HG03139 (cell line): ENCODE results near the gene PPP1CA.
"Not testable (repeated sequence)": the region's sequence is repeated elsewhere in the genome, so short reads cannot be mapped to it uniquely, and the experiment has no call there.

Source experiments
- ATAC-seq: cut with Tn5 transposase; IDR thresholded peaks from one replicate; pipeline ENCODE4 v1.9.1; 2021; ENCODE audit not compliant: unreplicated experiment

PPP1CA gene

DNA sequence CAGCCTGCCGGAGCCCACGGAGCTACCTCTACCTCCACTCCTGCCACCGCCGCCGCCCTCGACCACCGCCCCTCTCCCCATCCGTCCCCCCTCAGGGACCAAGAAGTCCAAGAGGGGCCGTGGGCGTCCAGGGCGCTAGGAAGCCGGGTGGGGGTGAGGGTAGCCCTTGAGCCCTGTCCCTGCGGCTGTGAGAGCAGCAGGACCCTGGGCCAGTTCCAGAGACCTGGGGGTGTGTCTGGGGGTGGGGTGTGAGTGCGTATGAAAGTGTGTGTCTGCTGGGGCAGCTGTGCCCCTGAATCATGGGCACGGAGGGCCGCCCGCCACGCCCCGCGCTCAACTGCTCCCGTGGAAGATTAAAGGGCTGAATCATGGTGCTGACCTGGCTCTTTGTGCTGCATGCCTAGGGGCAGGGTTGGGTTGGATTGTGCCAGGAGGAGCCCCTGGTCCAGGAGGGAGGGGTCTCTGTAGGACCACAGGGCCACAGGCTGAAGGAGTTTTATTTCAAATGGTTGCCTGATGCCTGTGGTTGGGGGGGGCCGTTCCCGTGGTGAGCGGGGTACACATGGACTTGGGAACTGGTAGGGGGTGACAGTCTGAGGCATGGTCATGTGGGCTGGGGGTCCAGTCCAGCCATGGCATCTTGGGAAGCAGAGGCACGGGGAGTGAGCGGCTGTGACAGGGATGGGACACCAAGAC lies 33.5 kb upstream of the PPP1CA start:
- no peak for ATAC-seq

DNA sequence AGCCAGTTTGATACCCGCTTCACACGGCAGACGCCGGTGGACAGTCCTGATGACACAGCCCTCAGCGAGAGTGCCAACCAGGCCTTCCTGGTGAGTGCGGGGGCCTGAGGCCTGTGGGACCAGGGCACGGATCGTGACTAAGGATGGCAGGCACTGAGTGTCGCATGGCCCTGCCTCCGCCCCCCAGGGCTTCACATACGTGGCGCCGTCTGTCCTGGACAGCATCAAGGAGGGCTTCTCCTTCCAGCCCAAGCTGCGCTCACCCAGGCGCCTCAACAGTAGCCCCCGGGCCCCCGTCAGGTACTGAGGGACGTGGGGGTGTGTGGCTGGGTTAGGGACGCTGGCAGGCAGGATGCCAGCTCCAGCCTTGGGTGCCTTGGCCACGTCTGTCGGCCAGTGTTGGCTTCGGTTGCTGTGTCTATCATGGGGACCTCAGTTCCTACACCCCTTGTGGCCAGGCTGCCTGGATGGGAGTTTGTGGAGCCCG lies 32.8 kb upstream of the PPP1CA start:
- no peak for ATAC-seq

DNA sequence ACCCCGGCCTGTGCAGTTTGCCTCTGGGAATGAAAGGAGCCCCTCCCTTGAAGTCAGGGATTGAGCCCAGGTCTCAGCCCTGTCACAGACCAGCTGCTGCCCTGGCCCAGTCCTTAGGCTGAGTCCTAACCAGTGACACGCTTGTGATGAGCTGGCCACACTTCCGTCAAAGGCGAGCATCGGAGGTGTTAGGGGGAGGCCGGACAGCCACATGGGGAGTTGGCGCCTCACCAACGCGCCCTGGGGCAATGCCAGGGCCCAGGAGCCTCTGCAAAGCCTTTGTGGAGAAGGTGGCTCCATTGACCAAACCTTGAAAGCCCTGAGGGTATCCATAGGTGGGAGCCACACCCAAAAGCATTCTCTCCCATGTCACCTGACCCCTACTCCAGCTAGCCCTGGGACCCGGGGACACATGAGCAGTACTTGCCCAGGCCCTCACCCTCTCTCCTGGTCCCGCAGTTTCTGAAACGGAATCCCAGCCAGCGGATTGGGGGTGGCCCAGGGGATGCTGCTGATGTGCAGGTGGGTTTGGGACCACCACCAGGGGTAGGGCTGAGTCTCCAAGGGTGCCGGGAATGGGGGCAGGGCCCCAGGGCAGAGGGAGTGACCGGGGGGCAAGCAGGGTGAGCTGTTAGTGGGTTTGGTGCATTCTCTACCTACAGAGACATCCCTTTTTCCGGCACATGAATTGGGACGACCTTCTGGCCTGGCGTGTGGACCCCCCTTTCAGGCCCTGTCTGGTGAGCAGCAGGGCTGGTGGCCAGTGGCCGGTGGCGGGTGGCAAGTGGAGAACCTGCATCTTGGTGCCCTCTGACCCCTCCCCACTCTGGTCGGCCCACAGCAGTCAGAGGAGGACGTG lies 32.1 kb upstream of the PPP1CA start:
- no peak for ATAC-seq

DNA sequence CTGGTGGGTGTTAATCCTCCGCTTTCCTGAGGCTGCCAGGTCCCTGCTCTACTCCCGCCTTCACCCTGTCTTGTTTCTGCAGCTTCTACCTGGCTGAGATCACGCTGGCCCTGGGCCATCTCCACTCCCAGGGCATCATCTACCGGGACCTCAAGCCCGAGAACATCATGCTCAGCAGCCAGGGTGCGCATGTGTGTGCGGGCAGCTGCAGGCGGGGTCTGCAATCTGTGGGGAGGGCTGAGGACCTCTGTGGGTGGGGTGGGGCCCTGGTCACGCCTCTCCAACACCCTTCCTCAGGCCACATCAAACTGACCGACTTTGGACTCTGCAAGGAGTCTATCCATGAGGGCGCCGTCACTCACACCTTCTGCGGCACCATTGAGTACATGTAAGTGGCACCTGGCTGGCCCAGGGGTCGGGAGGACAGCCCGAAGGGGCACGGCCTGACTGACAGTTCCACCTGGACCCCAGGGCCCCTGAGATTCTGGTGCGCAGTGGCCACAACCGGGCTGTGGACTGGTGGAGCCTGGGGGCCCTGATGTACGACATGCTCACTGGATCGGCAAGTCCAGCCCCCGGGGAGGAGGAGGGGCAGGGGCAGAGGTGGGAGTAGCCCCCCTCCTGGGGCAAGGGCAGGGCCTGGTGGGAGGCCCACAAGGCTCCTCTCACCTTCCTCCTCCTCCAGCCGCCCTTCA lies 31.1 kb upstream of the PPP1CA start:
- no peak for ATAC-seq

DNA sequence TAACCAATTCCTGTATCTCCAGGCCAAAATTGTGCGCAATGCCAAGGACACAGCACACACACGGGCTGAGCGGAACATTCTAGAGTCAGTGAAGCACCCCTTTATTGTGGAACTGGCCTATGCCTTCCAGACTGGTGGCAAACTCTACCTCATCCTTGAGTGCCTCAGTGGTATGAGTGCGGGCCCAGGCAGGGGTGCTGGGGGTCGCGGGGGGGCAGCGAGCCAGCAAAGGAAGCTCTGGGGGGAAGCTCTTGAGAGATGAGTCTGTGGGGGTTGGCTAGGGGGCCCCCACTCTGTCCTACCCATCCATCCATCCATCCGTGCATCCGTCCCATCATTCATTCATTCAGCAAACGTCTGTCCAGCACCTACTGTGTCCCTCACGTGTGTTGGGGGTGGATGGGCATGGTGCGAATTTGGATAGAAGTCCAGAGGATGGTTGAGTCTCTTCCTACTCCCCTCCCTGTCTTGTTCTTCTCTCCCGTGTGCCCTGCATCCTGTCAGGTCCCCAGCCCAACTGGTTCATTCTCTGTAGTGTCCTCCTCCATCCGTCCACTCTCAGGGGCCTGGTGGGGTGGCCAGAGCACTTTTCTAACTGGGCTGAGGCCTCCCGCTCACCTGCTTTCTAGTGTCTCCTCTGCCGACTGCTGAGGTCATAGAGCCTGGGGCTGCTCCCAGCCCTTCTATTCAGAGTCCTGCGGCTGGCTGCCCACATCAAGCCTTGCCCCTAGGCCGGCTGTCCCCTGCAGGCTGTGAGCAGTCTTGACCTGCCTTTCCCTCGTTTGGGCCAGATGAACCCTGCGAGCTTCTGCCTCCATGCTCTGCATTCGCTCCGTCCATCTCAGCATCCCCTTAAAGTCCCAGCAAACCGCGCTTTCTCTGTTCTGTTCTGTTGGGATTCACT lies 29.9 kb upstream of the PPP1CA start:
- no peak for ATAC-seq

DNA sequence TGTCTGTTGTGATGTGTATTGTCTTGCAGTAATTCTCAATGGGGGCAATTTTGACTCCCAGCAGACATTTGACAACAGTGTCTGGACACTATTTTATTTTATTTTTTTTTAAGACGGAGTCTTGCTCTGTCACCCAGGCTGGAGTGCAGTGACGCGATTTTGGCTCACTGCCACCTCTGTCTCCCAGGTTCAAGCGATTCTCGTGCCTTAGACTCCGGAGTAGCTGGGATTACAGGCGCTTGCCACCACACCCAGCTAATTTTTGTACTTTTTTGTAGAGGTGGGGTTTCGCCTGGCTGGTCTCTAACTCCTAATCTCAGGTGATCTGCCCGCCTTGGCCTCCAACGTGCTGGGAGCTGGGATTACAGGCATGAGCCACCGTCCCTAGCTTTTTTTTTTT lies 28.1 kb upstream of the PPP1CA start:
- no peak for ATAC-seq

DNA sequence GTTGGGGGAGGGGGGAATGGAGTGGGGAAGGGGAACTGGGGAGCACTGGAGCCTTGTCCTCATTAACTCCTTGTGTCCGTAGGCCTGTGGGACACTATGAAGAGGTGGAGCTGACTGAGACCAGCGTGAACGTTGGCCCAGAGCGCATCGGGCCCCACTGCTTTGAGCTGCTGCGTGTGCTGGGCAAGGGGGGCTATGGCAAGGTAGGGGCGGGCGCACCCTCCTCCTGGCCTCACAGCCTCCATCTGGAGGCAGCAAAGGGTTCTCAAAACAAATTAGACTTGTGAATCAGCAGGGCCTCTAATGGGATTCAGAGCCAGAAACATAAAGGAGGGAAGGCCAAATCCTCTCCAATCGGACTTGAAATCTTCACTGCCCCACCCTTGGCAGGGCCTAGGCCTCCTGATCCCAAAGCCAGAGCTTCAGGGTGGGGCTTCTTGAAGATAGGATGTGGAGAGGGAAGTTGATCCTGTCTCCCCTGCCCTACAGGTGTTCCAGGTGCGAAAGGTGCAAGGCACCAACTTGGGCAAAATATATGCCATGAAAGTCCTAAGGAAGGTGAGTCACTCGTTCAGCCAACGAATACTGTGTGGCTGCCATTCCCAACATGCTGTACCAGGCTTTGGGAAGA lies 27.5 kb upstream of the PPP1CA start:
- no peak for ATAC-seq

DNA sequence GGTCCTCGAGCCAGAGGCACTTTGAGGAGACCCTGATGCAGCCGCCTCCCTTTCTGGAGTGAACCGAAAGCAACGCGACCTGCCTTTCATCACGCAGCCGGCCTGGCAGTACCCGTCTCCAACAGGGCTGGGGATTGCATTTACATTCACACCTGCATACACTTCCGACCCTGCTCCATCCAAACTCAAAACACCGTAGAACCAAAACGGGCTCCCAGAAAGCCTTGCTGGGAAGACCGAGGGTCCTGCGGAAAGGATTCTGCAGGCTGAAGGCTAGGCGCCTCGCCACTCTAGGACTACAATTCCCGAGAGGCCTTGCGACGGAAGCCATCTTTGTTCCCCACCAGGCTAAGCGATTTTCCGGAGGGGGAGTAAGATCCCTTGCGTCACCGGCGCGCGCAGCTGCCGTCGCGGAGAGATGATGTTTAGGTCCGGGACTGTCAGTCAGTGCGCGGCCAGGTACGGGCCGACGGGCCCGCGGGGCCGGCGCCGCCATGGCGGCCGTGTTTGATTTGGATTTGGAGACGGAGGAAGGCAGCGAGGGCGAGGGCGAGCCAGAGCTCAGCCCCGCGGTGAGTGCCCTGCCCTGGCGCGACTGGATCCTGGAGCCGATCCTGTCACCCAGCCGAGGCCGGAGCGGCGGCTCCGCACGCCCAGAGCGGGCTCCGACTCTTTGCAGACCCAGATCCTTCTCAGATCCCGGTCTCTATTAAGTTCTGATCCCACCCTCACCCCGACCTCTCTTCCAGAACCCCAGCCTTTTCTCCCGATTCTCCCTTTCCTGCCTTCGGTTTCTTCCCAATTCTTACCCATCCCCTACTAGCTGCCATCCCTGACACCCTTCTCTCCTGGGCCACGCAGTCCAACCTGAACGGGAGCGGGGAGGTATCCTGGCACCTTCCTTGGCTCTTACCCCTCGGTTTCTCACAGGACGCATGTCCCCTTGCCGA lies 26.7 kb upstream of the PPP1CA start, which contains the start of gene RPS6KB2:
Gene RPS6KB2 (plus strand): TSS at position 443 of the 950 bp plus-strand sequence. CDS start 52 bp downstream, at position 495.
- peak; percentile 76 for ATAC-seq

DNA sequence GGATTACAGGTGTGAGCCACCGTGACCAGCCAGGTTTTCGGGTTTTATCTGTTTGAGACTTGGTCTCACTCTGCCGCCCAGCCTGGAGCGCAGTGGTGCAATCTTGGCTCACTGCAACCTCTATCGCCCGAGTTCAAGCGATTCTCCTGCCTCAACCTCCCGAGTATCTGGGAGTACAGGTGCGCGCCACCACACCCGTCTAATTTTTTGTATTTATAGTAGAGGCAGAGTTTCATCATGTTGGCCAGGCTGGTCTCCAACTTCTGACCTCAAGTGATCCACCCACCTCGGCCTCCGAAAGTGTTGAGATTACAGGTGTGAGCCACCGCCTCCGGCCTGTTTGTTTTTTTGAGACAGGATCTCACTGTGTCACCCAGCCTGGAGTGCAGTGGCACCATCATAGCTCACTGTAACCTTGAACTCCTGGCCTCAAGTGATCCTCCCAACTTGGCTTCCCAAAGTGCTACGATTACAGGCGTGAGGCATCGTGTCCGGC lies 25.8 kb upstream of the PPP1CA start:
- ATAC-seq = not testable (repeated sequence)

DNA sequence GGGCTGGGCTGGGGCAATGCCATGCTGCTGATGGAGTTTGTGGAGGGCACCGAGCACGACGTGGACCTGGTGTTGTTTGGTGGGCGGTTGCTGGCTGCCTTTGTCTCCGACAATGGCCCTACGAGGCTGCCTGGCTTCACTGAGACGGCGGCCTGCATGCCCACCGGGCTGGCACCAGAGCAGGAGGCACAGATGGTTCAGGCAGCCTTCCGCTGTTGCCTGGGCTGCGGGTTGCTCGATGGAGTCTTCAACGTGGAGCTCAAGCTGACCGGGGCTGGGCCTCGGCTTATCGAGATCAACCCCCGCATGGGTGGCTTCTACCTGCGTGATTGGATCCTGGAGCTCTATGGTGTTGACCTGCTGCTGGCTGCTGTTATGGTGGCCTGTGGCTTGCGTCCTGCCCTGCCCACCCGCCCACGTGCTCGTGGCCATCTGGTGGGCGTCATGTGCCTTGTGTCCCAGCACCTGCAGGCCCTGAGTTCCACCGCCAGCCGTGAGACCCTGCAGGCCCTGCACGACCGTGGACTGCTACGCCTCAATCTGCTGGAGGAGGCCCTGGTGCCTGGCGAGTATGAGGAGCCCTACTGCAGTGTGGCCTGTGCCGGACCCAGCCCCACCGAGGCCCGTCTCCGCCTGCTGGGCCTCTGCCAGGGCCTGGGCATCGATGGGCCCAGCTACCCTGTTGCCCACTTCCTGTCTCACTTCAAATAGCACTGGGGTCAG lies 22.4 kb upstream of the PPP1CA start:
- no peak for ATAC-seq

DNA sequence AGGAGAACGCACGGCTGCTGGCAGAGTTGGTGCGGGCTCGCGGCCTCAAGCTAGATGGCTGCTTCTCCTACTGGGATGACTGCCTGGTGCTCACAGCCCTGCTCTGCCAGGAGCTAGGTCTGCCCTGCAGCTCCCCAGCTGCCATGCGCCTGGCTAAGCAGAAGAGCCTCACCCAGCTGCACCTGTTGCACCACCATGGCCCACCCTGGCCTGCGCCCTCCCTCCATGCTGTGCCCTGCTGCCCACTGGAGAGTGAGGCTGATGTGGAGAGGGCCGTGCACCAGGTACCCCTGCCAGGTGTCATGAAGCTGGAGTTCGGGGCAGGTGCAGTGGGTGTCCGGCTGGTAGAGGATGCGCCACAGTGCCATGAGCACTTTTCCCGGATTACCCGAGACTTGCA lies 21.8 kb upstream of the PPP1CA start:
- ATAC-seq = no peak

DNA sequence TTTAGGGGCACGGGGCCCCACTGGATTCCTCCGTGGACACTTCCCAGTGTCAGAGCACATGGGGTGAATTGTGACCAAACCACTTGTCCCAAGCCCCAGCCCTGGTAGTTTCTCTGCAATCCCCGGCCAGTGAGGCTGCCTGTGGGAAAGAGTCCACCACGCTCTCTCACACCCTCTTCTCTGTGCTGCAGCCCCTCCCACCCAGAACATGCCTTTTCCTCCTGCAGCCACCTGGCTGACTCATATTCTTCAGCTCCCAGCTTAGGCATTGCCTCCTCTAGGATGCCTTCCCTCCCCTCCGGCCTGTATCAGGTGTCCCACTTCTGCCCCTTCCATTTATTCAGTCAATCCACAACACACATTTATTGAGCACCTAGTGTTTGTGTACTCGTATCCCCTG lies 21.2 kb upstream of the PPP1CA start:
- ATAC-seq = no peak

DNA sequence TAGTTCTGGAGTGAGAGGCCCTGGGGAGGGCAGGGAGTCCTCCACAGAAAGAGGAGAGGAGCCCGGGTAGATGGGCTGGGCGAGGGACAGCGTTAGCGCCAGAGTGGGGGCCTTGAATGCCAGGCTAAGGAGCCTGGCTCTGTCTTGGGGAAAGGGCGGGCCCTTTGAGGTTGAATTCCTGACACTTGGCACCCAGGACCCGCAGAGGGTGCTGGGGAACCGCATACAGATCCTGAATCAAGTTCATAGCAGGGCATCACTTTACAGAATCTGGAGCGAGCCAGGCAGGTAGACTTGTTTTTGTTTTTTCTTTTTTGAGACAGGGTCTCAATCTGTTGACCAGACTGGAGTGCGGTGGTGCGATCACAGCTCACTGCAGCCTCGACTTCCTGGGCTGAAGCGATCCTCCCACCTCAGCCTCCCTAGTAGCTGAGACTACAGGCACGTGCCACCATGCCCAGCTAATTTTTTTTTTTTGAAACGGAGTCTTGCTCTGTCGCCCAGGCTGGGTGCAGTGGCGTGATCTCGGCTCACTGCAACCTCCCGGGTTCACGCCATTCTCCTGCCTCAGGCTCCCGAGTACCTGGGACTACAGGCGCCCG lies 19.9 kb upstream of the PPP1CA start:
- ATAC-seq = no peak

DNA sequence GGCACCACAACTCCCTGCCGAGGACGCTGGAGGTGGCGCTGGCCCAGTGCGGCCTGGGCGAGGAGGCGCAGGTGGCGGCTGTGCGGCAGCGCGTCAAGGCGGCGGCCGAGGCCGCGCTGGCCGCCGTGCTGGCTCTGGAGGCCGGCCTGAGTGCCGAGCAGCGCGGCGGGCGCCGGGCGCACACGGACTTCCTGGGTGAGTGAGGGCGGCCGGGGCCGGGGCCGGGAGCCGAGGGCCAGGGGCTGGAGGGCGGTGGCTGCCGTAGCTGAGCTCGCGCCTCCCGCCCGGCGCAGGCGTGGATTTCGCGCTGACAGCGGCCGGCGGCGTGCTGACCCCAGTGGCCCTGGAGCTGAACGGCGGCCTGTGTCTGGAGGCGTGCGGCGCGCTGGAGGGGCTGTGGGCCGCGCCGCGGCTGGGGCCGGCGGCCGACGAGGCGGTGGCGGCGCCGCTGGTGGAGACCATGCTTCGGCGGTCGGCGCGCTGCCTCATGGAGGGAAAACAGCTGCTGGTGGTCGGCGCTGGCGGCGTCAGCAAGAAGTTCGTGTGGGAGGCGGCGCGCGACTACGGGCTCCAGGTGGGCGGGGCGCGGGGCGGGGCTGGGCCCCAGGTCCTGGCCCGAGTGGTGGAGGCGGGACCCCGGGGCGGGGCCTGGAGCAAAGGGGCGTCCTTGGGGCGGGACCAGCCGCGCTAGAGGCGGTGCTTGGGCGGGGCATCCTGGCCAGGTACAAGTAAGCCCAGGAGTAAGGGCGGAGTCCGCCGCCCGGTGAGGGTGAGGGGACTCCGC lies 19.2 kb upstream of the PPP1CA start:
- ATAC-seq = peak; percentile 66

DNA sequence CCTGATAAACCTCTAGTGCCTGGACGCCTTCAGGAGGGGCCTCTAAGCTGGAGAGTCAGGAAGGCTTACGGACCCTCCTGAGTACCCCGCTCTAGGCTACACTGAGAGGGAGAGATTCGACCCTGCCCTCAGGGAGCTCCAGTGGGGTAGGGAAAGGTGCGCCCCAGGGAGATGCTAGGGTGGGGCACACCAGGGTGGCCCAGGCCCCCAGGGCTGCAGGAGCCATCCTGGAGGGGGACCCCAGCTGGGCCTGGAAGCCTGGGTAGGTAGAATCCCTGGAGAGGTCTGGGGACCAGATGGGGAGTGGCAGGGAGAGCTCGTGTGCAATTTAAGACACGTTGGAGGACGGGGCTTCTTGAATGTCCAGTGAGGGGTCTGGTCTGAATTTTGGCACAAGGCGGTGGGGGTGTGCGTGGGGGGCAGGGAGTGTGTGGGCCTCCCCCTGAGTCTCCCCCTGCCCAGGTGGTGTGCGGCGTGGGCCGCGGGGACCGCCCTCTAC lies 18.5 kb upstream of the PPP1CA start:
- ATAC-seq = no peak

DNA sequence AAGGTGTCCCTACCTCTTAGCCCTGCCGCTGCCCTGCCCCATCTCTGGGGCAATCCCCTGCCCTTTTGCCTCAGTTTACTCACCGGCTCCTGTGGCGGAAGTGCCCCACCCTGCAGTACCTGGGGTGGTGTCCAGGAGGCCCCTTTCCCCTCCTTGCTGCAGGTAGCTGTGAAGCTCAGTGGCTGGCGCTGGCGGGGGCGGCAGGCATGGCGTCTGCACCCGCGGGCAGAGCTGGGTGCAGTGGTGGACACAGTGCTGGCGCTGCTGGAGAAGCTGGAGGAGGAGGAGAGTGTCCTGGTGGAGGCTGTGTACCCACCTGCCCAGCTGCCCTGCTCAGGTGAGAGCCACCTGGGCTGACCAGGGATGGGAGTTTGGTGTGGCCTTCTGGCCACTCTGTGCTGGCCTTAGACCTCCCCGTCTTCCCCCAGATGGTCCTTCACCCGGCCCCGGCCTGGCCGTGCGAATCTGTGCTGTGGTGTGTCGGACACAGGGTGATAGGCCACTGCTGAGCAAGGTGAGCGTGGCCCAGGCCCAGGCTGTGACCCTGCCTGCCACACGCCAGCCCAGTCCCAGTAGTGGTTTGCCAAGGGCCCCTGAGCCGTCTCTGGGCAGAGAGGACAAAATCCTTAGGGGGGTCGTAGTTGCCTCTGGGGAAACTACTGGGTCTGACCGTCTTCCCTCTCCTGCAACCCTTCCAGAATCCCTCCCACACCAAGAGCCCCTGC lies 17.8 kb upstream of the PPP1CA start:
- ATAC-seq = no peak
